NAMALWA (cell line): ENCODE data around the gene C4BPB.

Experiments used
- DNase-seq: peaks from one replicate; pipeline ENCODE4 v3.0.0-alpha.2; 2015; ENCODE audit warnings: low spot score

C4BPB gene

GRCh38 chr1:207145401-207146058, 56.9 kb downstream of the C4BPB start:
- no peak for DNase-seq
